Epithelial cell of esophagus (primary cell): ENCODE measurements around the gene TPI1.

ENCODE experiments used
- DNase-seq: peaks from one replicate; pipeline ENCODE4 v3.0.0; 2010; ENCODE audit warnings: low read depth
- H3K4me3 ChIP-seq: 2 replicates; pipeline ENCODE4 v1.5.1; 2011; ENCODE audit warnings: mild to moderate bottlenecking, low read length, control low read depth
- CTCF ChIP-seq: IDR thresholded peaks from 2 replicates; pipeline ENCODE4 v1.5.1; 2011; ENCODE audit warnings: low read depth, mild to moderate bottlenecking, low read length, control low read depth, inconsistent platforms; ENCODE audit not compliant: insufficient read depth; ENCODE audit errors: missing control alignments

Gene TPI1

GRCh38 chr12:6840330-6840729, 27.0 kb upstream of the TPI1 start:
- H3K4me3 ChIP-seq, result no peak overlapping the region
- DNase-seq, result no peak
- TF ChIP-seq CTCF, result no peak

GRCh38 chr12:6840761-6841515, 26.4 kb upstream of the TPI1 start, which contains the start of gene GNB3:
Gene GNB3, plus strand, starts transcription at chr12:6840925. Its CDS starts 363 bp downstream, at chr12:6841288.
- no peak for DNase-seq
- TF ChIP-seq CTCF, result no peak
- H3K4me3 ChIP-seq, result no peak within 1 kb of the TSS

GRCh38 chr12:6842075-6842474, 25.3 kb upstream of the TPI1 start:
- TF ChIP-seq CTCF, result no peak
- H3K4me3 ChIP-seq, result no peak overlapping the region
- DNase-seq, result no peak

- no peak overlapping the region for H3K4me3 ChIP-seq
Observed at GRCh38 chr12:6843118-6843902, 24.0 kb upstream of the TPI1 start.

GRCh38 chr12:6845395-6845794, 21.9 kb upstream of the TPI1 start:
- no peak for DNase-seq
- no peak for TF ChIP-seq CTCF
- no peak overlapping the region for H3K4me3 ChIP-seq

More at GRCh38 chr12:6843118-6843902, 24.0 kb upstream of the TPI1 start:
- DNase-seq, result no peak
- TF ChIP-seq CTCF, result no peak

GRCh38 chr12:6846316-6846869, 20.9 kb upstream of the TPI1 start:
- H3K4me3 ChIP-seq, result no peak overlapping the region
- no peak for TF ChIP-seq CTCF

GRCh38 chr12:6847676-6848075, 19.7 kb upstream of the TPI1 start:
- DNase-seq, result no peak
- no peak overlapping the region for H3K4me3 ChIP-seq
- TF ChIP-seq CTCF, result no peak

More at GRCh38 chr12:6846316-6846869, 20.9 kb upstream of the TPI1 start:
- no peak for DNase-seq
